ENCODE results near the gene SMIM36.
"Not testable (repeated sequence)": the region's sequence is repeated elsewhere in the genome, so short reads cannot be mapped to it uniquely, and the experiment has no call there.

SMIM36 gene

DNA sequence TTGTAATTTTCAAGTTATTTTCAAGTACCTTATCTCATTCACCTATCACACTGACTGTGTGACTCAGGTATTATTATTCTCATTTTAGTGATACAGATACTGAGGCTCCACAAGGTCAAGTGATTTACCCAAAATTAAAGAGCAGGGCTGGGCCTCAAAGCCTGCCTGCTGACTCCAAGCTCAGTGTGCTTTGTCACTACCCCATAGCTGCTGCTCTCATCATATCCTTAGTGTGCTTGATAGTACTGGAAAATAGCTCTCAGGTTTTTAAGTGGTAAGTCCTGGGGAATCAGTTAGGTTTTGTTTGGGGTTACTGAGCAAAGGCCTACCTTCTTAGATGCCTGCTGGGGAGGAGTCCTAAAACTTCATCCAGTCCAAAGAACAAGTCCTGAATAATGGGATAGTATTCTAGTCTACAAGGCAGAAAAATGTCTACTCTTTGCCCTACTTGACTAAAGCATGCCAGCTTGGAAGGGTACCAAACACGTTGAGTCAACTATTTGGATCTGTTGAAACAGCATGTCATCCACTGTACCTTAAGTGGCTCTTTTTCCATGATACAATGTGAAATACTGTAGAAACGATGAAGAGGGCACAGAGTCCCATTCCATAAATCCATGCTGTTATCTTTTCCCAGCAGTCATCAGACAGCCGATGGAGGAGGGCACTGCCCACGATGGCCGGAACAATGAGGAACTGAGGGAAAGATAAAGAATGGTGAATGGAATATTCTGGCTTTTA is 100.4 kb downstream of the SMIM36 start:
- DNase-seq = no peak

DNA sequence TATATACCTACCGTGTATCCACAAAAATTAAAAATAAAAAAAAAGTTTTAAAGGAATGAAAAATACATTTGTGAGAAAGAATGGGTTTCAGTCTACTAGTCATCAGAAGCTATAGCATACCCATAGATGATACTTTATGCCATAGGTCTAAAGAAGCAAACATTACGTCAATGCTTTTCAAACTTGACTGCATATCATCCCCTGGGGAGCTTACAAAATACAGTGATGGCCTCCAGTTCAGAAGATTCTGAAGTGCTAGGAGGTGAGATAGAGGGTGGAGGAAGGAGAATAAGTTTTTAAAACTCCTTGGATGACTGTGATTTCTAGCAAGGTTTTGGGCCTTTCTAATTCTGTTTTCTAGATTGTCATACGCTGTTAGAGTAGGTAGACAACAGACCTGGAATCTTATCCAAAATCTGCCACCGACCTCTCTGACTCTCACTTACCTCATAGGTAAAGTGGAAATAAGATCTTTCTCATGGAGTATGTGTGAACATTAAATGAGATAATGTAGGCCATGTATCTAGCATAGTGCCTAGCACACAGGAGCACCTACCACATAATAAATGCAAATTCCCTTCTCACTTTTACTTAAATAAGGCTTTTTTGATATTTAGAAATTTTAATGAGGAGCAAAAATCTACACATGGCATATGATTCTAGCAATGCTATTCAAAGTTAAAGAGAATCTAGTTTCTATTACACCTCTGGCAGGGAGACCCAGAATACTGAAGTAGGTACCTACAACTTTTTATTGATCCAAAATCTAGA is 102.0 kb downstream of the SMIM36 start:
- no peak for DNase-seq

DNA sequence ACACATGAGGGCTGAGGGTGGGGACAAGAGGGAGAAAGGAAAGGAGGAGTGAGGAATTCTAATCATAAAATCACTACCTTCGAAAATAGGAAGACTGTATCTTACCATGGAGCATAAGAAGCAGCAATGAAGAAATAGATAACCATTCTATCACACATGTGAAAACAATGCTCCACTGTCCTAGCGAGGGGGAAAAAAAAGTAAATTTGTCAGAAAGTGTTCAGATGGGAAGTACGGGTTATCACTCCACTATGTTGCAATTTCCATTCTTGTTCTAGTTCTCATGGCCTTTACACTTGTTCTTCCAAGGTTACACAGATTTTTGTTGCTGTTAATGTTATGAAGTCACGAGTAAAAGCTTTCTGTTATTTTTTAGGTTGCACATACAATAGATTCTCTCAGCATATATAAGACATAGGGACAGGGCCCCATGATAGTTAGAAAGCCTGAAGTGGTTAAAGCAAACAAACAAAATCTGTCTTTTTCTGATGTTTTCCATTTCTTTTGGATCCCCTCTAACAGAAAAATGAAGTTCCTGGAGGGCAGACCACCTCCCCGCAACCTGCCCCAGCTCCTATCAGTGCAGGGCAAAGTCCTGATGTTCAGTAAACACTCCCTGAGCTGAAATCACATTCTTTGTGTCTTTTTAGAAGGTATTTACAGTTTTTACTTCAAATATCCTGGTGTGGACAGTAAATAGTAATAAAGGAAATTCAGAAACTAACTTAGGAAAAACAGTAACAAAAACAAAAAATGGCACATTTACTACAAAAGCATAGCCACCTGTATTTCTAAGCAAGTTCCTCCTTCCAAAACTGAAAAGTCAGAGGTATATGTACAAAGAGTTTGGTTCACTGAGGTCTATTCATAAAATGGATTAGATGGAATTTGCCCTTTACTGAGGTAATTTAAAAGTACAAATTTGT is 103.3 kb downstream of the SMIM36 start:
- DNase-seq = no peak

DNA sequence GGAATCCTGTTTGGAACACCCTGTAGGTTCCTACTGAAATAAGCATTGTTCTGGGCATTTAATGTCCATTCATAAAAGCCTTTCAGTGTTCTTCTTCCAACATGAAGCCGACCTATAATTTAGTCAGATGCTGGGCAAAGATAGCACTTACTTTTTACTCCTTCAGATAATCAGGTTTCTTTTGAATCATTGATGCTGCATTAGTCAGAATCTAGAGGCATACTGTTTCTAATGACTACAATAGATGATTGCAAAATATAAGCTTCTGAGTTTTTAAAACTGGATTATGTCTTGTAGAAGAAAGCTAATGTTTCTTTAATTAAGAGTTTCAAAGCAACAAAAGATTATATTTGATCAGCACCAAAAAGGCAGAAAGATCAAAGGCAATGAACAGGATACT is 105.7 kb downstream of the SMIM36 start:
- no peak for DNase-seq

DNA sequence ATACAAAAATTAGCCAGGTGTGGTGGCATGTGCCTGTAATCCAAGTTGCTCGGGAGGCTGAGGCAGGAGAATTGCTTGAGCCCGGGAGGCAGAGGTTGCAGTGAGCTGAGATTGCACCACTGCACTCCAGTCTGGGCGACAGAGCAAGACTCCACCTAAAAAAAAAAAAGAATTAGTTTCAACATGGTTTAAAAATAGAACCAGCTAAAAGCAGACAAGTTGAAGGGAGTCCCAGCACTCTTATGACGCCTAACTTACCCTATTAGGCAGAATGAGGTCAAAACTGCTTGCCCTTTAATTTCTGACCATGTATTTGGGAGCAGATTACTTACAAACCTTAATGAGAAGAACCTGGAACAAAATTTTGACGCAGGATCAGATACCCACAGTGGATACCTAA is 107.1 kb downstream of the SMIM36 start:
- not testable (repeated sequence) for DNase-seq

DNA sequence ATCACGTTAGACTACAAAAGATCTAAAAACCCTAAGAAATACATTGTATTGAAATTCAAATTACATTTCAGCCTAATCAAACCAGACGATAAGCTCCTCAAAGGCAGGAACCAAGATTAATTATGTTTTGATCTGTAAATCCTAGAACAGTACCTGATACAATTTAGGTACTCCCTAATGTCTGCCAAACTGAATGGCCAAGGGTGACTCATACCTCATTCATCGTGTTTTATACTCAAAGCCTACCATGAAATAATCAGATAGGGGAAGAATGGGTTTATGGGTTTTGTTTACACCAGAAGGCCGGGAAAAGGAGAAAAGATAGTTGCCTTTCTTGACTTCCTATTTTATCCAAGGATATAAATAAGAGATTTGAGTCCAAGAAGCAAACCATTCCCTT is 108.9 kb downstream of the SMIM36 start:
- no peak for DNase-seq

Data from stimulated activated naive CD4-positive, alpha-beta T cell treated with Interleukin-2 at 50 U/mL for 16 hours (primary cell).